H1 (cell line): ENCODE measurements around the gene ZMIZ1. TPM values are rescaled to one million over a fixed set of nuclear protein-coding genes. Genes with fewer than 3 reads are reported as not detected.

ENCODE experiments used
- CTCF ChIA-PET: fragments of 300-600 bp; sonication (Branson Sonifier 250); formaldehyde crosslinking; loops from one replicate; lab custom pipeline; 2021; ENCODE audit not compliant: partially characterized antibody; lab: Charles Lee
- POLR2A ChIA-PET: fragments of 300-600 bp; sonication (Branson Sonifier 250); formaldehyde crosslinking; loops from one replicate; lab custom pipeline; 2021; ENCODE audit warnings: inconsistent platforms; ENCODE audit not compliant: partially characterized antibody; lab: Charles Lee
- DNase-seq, 2 experiments: peaks; one replicate each; pipeline versions ENCODE4 v3.0.0 to v3.0.0-alpha.2; 2010 to 2022; ENCODE audit warnings: low spot score in 2 of 2, low read depth in 1 of 2, mixed read lengths in 1 of 2
- FAIRE-seq: peaks from 2 replicates; lab custom pipeline; 2011; peaks lifted over from hg19 to GRCh38; lab: Jason Lieb, UNC
- H2AFZ ChIP-seq: 2 replicates; pipeline ENCODE4 v1.8.1; 2012; ENCODE audit warnings: low read length, inconsistent platforms
- H2AK5ac ChIP-seq: 2 replicates; pipeline ENCODE4 v1.6.1; 2013; ENCODE audit warnings: low read depth, low read length
- H2BK120ac ChIP-seq: replicated peaks from 2 replicates; pipeline ENCODE3; 2013; ENCODE audit warnings: low read depth, low read length, inconsistent platforms
- H2BK12ac ChIP-seq: 2 replicates; pipeline ENCODE4 v1.6.1; 2013; ENCODE audit warnings: low read depth, low read length
- H2BK15ac ChIP-seq: 2 replicates; pipeline ENCODE4 v1.6.1; 2013; ENCODE audit warnings: low read length
- H2BK20ac ChIP-seq: 2 replicates; pipeline ENCODE4 v1.6.1; 2013; ENCODE audit warnings: low read length
- H2BK5ac ChIP-seq: 2 replicates; pipeline ENCODE4 v1.6.1; 2013; ENCODE audit warnings: low read depth, low read length
- H3K14ac ChIP-seq: 2 replicates; pipeline ENCODE4 v1.6.1; 2013; ENCODE audit warnings: inconsistent platforms; ENCODE audit not compliant: insufficient read length
- H3K18ac ChIP-seq: 2 replicates; pipeline ENCODE4 v1.6.1; 2013; ENCODE audit warnings: low read length; ENCODE audit errors: extremely low read depth
- H3K23ac ChIP-seq: 2 replicates; pipeline ENCODE4 v1.6.1; 2013; ENCODE audit warnings: inconsistent platforms; ENCODE audit not compliant: insufficient read length
- H3K23me2 ChIP-seq: 2 replicates; pipeline ENCODE4 v1.6.1; 2013; ENCODE audit warnings: low read depth, low read length
- H3K27ac ChIP-seq: 2 replicates; pipeline ENCODE4 v1.6.1; 2011; ENCODE audit warnings: low read depth, low read length, inconsistent platforms
- H3K27me3 ChIP-seq, 4 experiments: replicated peaks in 1 of 4; 1 replicate in 1 of 4; 2 replicates in 3 of 4; pipeline versions ENCODE4 v1.6.1 to v1.8.1; 2011 to 2013; ENCODE audit warnings: low read length in 3 of 4, mild to moderate bottlenecking in 3 of 4, inconsistent platforms in 2 of 4, mixed read lengths in 2 of 4, moderate library complexity in 1 of 4; ENCODE audit not compliant: control insufficient read depth in 3 of 4, insufficient read depth in 3 of 4; ENCODE audit errors: extremely low read depth in 1 of 4
- H3K36me3 ChIP-seq, 4 experiments: 2 replicates each; pipeline versions ENCODE4 v1.6.1 to v1.8.1; 2011 to 2013; ENCODE audit warnings: mild to moderate bottlenecking in 4 of 4, low read length in 3 of 4, moderate library complexity in 2 of 4, control low read depth in 1 of 4, inconsistent platforms in 1 of 4; ENCODE audit not compliant: insufficient read depth in 4 of 4, control insufficient read depth in 2 of 4
- H3K4ac ChIP-seq: replicated peaks from 2 replicates; pipeline ENCODE3; 2013; ENCODE audit warnings: low read length, low read depth, mixed read lengths, inconsistent platforms; ENCODE audit not compliant: insufficient read length
- H3K4me1 ChIP-seq, 4 experiments: replicated peaks in 1 of 4; 1 replicate in 1 of 4; 2 replicates in 3 of 4; pipeline versions ENCODE4 v1.6.1 to v1.8.1; 2011 to 2013; ENCODE audit warnings: low read length in 3 of 4, inconsistent platforms in 2 of 4, mixed read lengths in 1 of 4; ENCODE audit not compliant: insufficient read depth in 4 of 4, control insufficient read depth in 3 of 4
- H3K4me2 ChIP-seq, 2 experiments: 2 replicates each; pipeline versions ENCODE4 v1.6.1 to v1.8.1; 2011 to 2013; ENCODE audit warnings: low read depth in 2 of 2, low read length in 2 of 2, control low read depth in 1 of 2, inconsistent platforms in 1 of 2, mild to moderate bottlenecking in 1 of 2; ENCODE audit not compliant: insufficient read depth in 1 of 2
- H3K4me3 ChIP-seq, 4 experiments: fragments of 200-600, 300-600 bp in 1 of 4; sonication (generic), shearing (Covaris generic), sonication (Bioruptor Twin) in 1 of 4; 2 replicates each; pipeline versions ENCODE4 v1.5.1 to v1.8.1; 2011 to 2016; ENCODE audit warnings: low read length in 4 of 4, low read depth in 3 of 4, control low read depth in 2 of 4, inconsistent platforms in 2 of 4, mild to moderate bottlenecking in 2 of 4, mixed read lengths in 1 of 4, moderate library complexity in 1 of 4; ENCODE audit not compliant: insufficient read depth in 2 of 4; ENCODE audit errors: extremely low read depth in 1 of 4
- H3K56ac ChIP-seq: replicated peaks from 2 replicates; pipeline ENCODE3; 2013; ENCODE audit warnings: low read depth, mild to moderate bottlenecking, mixed read lengths, low read length, inconsistent platforms; ENCODE audit not compliant: insufficient read length
- H3K79me1 ChIP-seq: 2 replicates; pipeline ENCODE4 v1.6.1; 2013; ENCODE audit warnings: low read depth, low read length, control low read depth
- H3K79me2 ChIP-seq, 2 experiments: 2 replicates each; pipeline versions ENCODE4 v1.6.1 to v1.8.1; 2012 to 2013; ENCODE audit warnings: low read length in 2 of 2, mild to moderate bottlenecking in 2 of 2, inconsistent platforms in 1 of 2; ENCODE audit not compliant: insufficient read depth in 2 of 2, control insufficient read depth in 1 of 2
- H3K9ac ChIP-seq, 4 experiments: replicated peaks in 1 of 4; 1 replicate in 1 of 4; 2 replicates in 3 of 4; pipeline versions ENCODE4 v1.6.1 to v1.8.1; 2011 to 2013; ENCODE audit warnings: low read depth in 3 of 4, low read length in 3 of 4, control low read depth in 2 of 4, mild to moderate bottlenecking in 2 of 4, moderate library complexity in 2 of 4, inconsistent platforms in 1 of 4; ENCODE audit errors: extremely low read depth in 1 of 4
- H3K9me3 ChIP-seq, 2 experiments: 2 replicates each; pipeline versions ENCODE4 v1.6.1 to v1.8.1; 2012 to 2013; ENCODE audit warnings: mild to moderate bottlenecking in 2 of 2, moderate library complexity in 2 of 2, control low read depth in 1 of 2, inconsistent platforms in 1 of 2, low read depth in 1 of 2, low read length in 1 of 2, mixed read lengths in 1 of 2; ENCODE audit not compliant: insufficient read depth in 2 of 2
- H4K20me1 ChIP-seq, 2 experiments: replicated peaks in 1 of 2; 2 replicates each; pipeline versions ENCODE3 to v1.8.1; 2011 to 2013; ENCODE audit warnings: inconsistent platforms in 2 of 2, low read length in 2 of 2, mild to moderate bottlenecking in 1 of 2; ENCODE audit not compliant: insufficient read depth in 2 of 2, control insufficient read depth in 1 of 2
- H4K5ac ChIP-seq: 2 replicates; pipeline ENCODE4 v1.6.1; 2013; ENCODE audit warnings: low read length, low read depth, mixed read lengths, inconsistent platforms; ENCODE audit not compliant: insufficient read length
- H4K8ac ChIP-seq: 2 replicates; pipeline ENCODE4 v1.8.0; 2013; ENCODE audit warnings: mild to moderate bottlenecking, moderate library complexity, low read length, inconsistent platforms; ENCODE audit not compliant: insufficient read depth; ENCODE audit errors: extremely low read depth
- H4K91ac ChIP-seq: replicated peaks from 2 replicates; pipeline ENCODE3; 2013; ENCODE audit warnings: low read length, mixed read lengths, inconsistent platforms; ENCODE audit not compliant: insufficient read length
- BCL11A ChIP-seq, 2 experiments: IDR thresholded peaks; one replicate each; pipeline ENCODE4 v1.6.1; 2011; ENCODE audit warnings: low read depth in 2 of 2, low read length in 2 of 2, mild to moderate bottlenecking in 2 of 2
- CBX8 ChIP-seq: fragments of 300-800, 300-1000 bp; sonication (generic); IDR thresholded peaks from 2 replicates; pipeline ENCODE4 v1.7.1; 2016; ENCODE audit warnings: low read depth, low read length, borderline replicate concordance
- EP300 ChIP-seq, 2 experiments: IDR thresholded peaks; 1 replicate in 1 of 2; 2 replicates in 1 of 2; pipeline ENCODE4 v1.6.1; 2011 to 2012; ENCODE audit warnings: low read depth in 2 of 2, low read length in 2 of 2, mild to moderate bottlenecking in 2 of 2, borderline replicate concordance in 1 of 2, inconsistent platforms in 1 of 2, moderate library complexity in 1 of 2
- SP4 ChIP-seq: IDR thresholded peaks from 2 replicates; pipeline ENCODE4 v1.6.1; 2012; ENCODE audit warnings: low read length, inconsistent platforms
- WGBS, 2 experiments: shearing (Covaris generic) in 1 of 2; methylation state at CpG; one replicate each; pipeline versions ENCODE4 v1.1.6 to v1.1.7; 2013 to 2015; ENCODE audit warnings: low lambda C conversion rate in 2 of 2, mixed read lengths in 2 of 2, inconsistent platforms in 1 of 2, low coverage in 1 of 2, missing lambda C conversion rate in 1 of 2; ENCODE audit not compliant: insufficient replicate concordance in 2 of 2, insufficient coverage in 1 of 2, insufficient read length in 1 of 2; ENCODE audit errors: extremely low coverage in 1 of 2, missing lambda C conversion rate in 1 of 2; 5-methylcytosine and 5-hydroxymethylcytosine counted together
- polyA plus RNA-seq, 7 experiments: library from polyadenylated mRNA; depleted of rRNA in 3 of 7; stranded (reverse) in 5 of 7; unstranded in 2 of 7; fragments of >200 nt in 5 of 7; fragments of 200-250 nt in 2 of 7; gene quantifications; 1 replicate in 5 of 7; 2 replicates in 1 of 7; 4 replicates in 1 of 7; pipeline versions ENCODE4 v1.2.1 to v1.2.3, GENCODE V29; 2011 to 2013; ENCODE audit warnings: missing spikeins in 2 of 7, mixed read lengths in 2 of 7
- total RNA-seq: library from RNA; stranded (reverse); fragmentation: NEBNext Ultra II Directional; extraction: Animal tissue kit (Norgen Biotek cat#: 25700); gene quantifications from 2 replicates; pipeline ENCODE4 v1.2.1, GENCODE V29; 2021

The ZMIZ1 gene
- total and polyA plus RNA-seq, 2 of the 8 experiments (the other 6 are each of a cell fraction or from before 2014, with no cell fraction given), result 8.1 to 28.0 TPM

DNA sequence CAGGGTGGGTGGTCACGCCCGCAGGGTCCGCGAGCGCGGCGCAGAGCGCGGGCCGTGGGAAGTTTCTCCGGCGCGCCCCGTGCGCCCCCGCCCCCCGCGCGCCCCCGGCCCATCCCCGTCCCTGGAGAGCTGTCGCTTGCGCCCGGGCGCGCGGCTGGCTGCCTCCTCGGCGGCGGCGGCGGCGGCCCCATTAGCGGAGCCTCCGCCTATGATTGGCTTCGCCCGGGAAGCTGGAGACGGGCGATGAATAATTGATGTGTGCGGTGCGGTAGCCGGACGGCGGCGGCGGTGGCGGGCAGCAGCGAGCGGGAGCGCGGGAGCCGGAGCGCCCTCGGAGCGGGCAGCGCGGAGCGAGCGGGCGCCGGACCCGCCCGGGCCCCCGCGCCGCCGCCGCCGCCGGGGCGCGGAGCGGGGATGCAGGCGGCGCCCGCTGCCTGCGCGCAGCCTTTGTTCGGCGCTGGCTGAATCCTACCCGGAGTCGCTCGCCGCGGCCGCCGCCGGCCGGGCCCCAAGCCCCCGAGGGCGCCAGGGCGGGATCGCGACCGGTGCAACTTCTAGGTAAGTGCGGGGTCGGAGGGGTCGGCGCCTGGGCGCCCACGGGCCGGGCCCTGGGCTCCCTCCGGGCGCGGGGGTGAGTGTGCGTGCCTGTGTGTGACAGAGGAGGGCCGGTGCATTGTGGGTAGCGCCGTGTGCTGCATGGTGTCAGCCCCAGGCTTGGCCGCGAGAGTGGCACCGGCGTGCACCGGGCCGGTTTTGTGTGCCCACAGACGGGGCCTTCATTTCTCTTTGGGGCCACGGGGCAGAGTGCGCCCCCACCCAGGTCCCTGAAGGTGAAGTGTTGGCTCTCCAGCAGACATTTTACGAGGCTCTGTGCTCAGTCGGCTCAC is 174.7 kb downstream of the ZMIZ1 start:
- no peak overlapping the region for H3K27ac ChIP-seq
- H2BK20ac ChIP-seq, result no peak overlapping the region
- no peak overlapping the region for H2BK15ac ChIP-seq
- no peak overlapping the region for H2BK120ac ChIP-seq
- peak overlapping the region; percentile 43; the same call in 1 of the 2 replicates for H4K8ac ChIP-seq
- FAIRE-seq, result no peak
- H3K4me1 ChIP-seq, result peaks cover 20 to 31% (median 26%) of the 10 kb centered on the region in 4 experiments
- H3K18ac ChIP-seq, result no peak overlapping the region; the same call in 1 of the 2 replicates
- no peaks in the 10 kb centered on the region for H3K36me3 ChIP-seq
- H3K4me2 ChIP-seq, result peak overlapping the region; percentile 79 to 91
- CTCF ChIA-PET, result interaction anchor here (1.3 kb wide), 1 partner anchor 268 kb away, joined by 3 read pairs; no protein-coding TSS in a partner anchor
- no peak overlapping the region for H4K5ac ChIP-seq
- H3K79me2 ChIP-seq, result peaks cover 0 to 11% of the 10 kb centered on the region in 2 experiments; a peak in 1 of 4 replicates
- H3K4me3 ChIP-seq, result peak overlapping the region; percentile 39 to 75 (median 42)
- POLR2A ChIA-PET, result interaction anchor here (1.2 to 1.4 kb wide), 3 partner anchors 11 to 38 kb away, joined by 3 to 5 read pairs (median 3); no protein-coding TSS in a partner anchor
- H2AK5ac ChIP-seq, result no peak overlapping the region
- peaks cover 12% of the 10 kb centered on the region; the same call in 1 of the 2 replicates for H3K23me2 ChIP-seq
- no peak overlapping the region for H3K56ac ChIP-seq
- H2AFZ ChIP-seq, result no peak overlapping the region
- no peak overlapping the region for H4K91ac ChIP-seq
- peaks cover 22 to 46% (median 43%) of the 10 kb centered on the region in 4 experiments for H3K27me3 ChIP-seq
- peaks cover 53 to 61% of the 10 kb centered on the region in 2 experiments for H4K20me1 ChIP-seq
- DNase-seq, result peak in 1 of 2 experiments; percentile 73
- peaks cover 7% of the 10 kb centered on the region for H3K79me1 ChIP-seq
- no peak overlapping the region for H3K4ac ChIP-seq
- WGBS, 2 experiments, result 6% methylated on average over 44 of the region's 120 CpGs; no CpG with 5 or more reads in 1 of the 2 experiments
- no peak overlapping the region for H2BK5ac ChIP-seq
- peak overlapping the region in 3 of 4 experiments; percentile 45 to 58 (median 57); a peak in 5 of 7 replicates for H3K9ac ChIP-seq
- H3K14ac ChIP-seq, result no peak overlapping the region
- H2BK12ac ChIP-seq, result no peak overlapping the region
- no peak overlapping the region for H3K23ac ChIP-seq
- no peaks in the 10 kb centered on the region for H3K9me3 ChIP-seq
- TF ChIP-seq SP4 (no peak), EP300 (IDR thresholded peaks at IDR 0.05; ENCODE audit: borderline replicate concordance in 1 of 2, low read depth in 2 of 2, low read length in 2 of 2) (no peak), CBX8 (no peak), BCL11A (IDR thresholded peaks at IDR 0.05; ENCODE audit: low read depth in 2 of 2, low read length in 2 of 2) (no peak)
